NB4 (cell line): Measurements from ENCODE around the gene CEP83.

Source experiments
- DNase-seq: peaks from one replicate; pipeline ENCODE4 v3.0.0; 2010; ENCODE audit warnings: low read depth
- H3K4me3 ChIP-seq: one replicate; pipeline ENCODE4 v1.5.1; 2011; ENCODE audit warnings: mild to moderate bottlenecking, low read depth, low read length, moderate library complexity
- MYC ChIP-seq: IDR thresholded peaks from 2 replicates; pipeline ENCODE4 v1.6.1; 2011; ENCODE audit warnings: low read depth, low read length
- POLR2A ChIP-seq: IDR thresholded peaks from 2 replicates; pipeline ENCODE4 v1.6.1; 2011; ENCODE audit warnings: mild to moderate bottlenecking; ENCODE audit not compliant: insufficient read length; ENCODE audit errors: extremely low read depth
- TF ChIP-seq, protein P1 (sequence below): IDR thresholded peaks from 2 replicates; pipeline ENCODE4 v1.6.1; 2011; ENCODE audit warnings: low read depth, low read length
- TF ChIP-seq, protein P2 (sequence below): IDR thresholded peaks from one replicate; pipeline ENCODE4 v1.5.1; 2012; ENCODE audit warnings: low read depth, low read length

Gene CEP83

DNA sequence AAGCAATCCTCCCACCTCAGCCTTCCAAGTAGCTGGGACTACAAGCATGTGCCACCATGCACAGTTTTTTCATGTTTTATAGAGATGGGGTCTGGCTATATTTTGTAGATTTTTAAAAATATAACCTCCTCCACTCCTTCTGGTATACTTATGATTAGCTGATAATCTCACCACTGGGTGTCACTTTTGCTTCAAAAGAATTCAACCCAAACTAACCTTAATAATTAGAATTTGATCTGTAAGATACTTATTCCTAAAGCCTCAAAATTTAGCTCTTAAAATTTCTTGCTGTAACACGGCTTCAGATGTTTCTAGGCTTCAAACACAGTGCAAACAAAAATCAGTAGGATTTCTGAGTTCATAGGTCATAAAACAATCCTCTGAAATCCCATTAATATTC is 130.3 kb downstream of the CEP83 start:
- DNase-seq, result no peak
- TF ChIP-seq, protein P1, sequence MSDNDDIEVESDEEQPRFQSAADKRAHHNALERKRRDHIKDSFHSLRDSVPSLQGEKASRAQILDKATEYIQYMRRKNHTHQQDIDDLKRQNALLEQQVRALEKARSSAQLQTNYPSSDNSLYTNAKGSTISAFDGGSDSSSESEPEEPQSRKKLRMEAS, result no peak
- TF ChIP-seq MYC (no peak), POLR2A (no peak)
- TF ChIP-seq, protein P2, sequence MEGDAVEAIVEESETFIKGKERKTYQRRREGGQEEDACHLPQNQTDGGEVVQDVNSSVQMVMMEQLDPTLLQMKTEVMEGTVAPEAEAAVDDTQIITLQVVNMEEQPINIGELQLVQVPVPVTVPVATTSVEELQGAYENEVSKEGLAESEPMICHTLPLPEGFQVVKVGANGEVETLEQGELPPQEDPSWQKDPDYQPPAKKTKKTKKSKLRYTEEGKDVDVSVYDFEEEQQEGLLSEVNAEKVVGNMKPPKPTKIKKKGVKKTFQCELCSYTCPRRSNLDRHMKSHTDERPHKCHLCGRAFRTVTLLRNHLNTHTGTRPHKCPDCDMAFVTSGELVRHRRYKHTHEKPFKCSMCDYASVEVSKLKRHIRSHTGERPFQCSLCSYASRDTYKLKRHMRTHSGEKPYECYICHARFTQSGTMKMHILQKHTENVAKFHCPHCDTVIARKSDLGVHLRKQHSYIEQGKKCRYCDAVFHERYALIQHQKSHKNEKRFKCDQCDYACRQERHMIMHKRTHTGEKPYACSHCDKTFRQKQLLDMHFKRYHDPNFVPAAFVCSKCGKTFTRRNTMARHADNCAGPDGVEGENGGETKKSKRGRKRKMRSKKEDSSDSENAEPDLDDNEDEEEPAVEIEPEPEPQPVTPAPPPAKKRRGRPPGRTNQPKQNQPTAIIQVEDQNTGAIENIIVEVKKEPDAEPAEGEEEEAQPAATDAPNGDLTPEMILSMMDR, result no peak
- H3K4me3 ChIP-seq, result no peak overlapping the region

DNA sequence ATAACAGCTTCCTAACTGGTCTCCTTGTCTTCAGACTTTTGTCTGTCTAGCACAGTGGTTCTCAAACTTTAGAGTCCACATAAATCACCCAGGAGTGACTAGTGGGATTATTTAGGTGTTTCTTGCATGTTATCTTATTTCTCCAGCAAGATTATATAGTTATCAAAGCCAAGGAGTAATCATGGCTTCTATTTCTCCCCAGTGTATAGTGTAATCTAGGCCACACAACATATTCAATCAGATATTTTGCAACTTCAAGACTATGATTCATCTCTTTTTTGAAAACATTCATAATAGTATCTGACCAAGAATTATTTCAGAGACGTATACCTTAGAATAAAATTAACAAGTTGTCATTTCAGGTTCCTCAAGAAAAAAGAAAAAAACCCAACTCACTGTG is 131.9 kb downstream of the CEP83 start:
- TF ChIP-seq, protein P2, result no peak
- TF ChIP-seq, protein P1, result no peak
- TF ChIP-seq MYC (no peak), POLR2A (no peak)
- no peak overlapping the region for H3K4me3 ChIP-seq
- DNase-seq, result no peak

DNA sequence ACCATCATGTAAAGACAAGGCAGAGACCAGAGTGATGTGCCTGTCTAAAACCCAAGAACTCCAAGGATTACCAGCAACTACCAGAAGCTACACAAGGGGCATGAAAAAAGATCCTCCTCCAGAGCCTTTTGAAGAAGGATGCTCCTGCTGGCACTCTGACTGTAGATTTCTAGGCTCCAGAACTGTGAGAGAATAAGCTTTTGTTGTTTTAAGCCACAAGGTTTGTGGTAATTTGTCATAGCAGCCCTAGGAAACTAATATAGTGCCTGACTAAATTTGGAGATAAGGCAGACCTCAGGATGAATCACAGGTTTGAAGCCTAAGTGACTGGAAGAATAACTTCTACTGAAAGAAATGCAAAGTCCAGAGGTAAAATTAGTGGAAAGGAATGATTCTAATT is 132.9 kb downstream of the CEP83 start:
- H3K4me3 ChIP-seq, result no peak overlapping the region
- no peak for DNase-seq
- TF ChIP-seq MYC (no peak), POLR2A (no peak)
- TF ChIP-seq, protein P2, result no peak
- TF ChIP-seq, protein P1, result no peak

DNA sequence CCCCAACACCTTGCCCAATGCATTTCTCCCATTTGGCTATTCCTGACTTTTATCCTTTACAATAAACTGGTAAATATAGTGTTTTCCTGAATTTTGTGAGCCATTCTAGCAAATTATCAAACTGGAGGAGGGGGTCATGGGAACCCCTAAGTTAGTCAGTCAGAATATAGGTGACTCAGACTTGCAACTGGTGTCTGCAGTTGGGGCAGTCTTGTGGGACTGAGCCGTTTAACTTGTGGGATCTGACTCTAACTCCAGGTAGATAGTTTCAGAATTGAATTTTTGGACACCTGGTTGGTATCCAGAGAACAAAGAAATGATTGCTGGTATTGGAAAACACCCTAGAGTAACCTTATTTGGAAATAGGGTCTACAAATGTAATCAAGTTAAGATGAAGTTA is 133.4 kb downstream of the CEP83 start:
- DNase-seq, result no peak
- no peak overlapping the region for H3K4me3 ChIP-seq
- TF ChIP-seq POLR2A (no peak), MYC (no peak)
- TF ChIP-seq, protein P1, result no peak
- TF ChIP-seq, protein P2, result no peak

DNA sequence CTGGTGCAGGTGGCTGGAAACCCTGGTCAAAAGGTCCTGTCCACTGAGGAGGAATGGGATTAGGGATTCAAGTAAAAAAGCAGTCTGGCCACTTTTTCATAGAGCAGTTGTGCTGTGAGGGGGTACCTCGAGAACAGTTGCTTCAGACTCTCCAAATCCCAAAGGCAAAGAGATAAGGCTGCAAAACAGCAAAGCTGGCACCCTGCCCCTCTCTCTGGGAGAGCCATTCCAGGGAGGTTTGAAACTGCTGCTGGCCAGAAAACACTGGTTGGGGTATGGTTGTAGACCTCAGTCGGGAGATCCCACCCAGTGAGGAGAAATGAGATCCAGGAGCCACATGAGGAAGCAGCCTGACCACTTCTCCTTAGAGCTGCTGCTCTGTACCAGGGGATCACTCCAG is 137.3 kb downstream of the CEP83 start:
- DNase-seq, result no peak
- TF ChIP-seq, protein P1, result no peak
- TF ChIP-seq, protein P2, result no peak
- no peak for TF ChIP-seq MYC
- TF ChIP-seq POLR2A, result no peak
- H3K4me3 ChIP-seq, result no peak overlapping the region

DNA sequence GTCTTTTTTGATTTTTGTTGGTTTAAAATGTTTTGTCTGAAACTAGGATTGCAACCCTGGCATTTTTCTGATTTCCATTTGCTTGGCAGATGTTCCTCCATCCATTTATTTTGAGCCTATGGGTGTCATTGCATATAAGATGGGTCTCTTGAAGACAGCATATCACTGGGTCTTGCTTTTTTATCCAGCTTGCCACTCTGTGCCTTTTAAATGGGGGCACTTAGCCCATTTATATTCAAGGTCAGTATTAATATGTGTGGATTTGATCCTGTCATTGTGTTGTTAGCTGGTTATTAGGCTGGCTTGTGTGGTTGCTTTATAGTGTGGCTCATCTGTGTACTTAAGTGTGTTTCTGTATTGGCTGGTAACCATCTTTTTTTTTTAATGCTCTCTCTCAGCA is 139.6 kb downstream of the CEP83 start:
- TF ChIP-seq, protein P2, result no peak
- TF ChIP-seq MYC (no peak), POLR2A (no peak)
- TF ChIP-seq, protein P1, result no peak
- no peak for DNase-seq
- H3K4me3 ChIP-seq, result no peak overlapping the region
